OCI-LY1 (cell line): ENCODE measurements around the gene PRR5.

Experiments
- H2AFZ ChIP-seq: fragments of 200-600 bp; sonication (generic), shearing (Covaris generic); 2 replicates; pipeline ENCODE4 v1.6.0; 2014; ENCODE audit warnings: antibody characterized with exemption, mild to moderate bottlenecking, low read length
- H3F3A ChIP-seq: fragments of 200-600 bp; sonication (generic), shearing (Covaris generic); 2 replicates; pipeline ENCODE4 v1.6.0; 2014; ENCODE audit warnings: mild to moderate bottlenecking, antibody characterized with exemption, low read length, moderate library complexity; ENCODE audit not compliant: insufficient read depth
- H3K27ac ChIP-seq: fragments of 200-600 bp; sonication (generic); 2 replicates; pipeline ENCODE4 v1.5.1; 2014; ENCODE audit warnings: low read length, mixed run types, mild to moderate bottlenecking, low read depth; ENCODE audit not compliant: poor library complexity, severe bottlenecking
- H3K27me3 ChIP-seq: fragments of 200-600 bp; sonication (generic); 2 replicates; pipeline ENCODE4 v1.6.0; 2014; ENCODE audit warnings: antibody characterized with exemption, mild to moderate bottlenecking, low read length, moderate library complexity; ENCODE audit not compliant: insufficient read depth
- H3K36me3 ChIP-seq: fragments of 200-600 bp; sonication (generic); 2 replicates; pipeline ENCODE4 v1.6.1; 2014; ENCODE audit warnings: mild to moderate bottlenecking, antibody characterized with exemption, low read length, moderate library complexity, mixed read lengths; ENCODE audit not compliant: insufficient read depth
- H3K4me1 ChIP-seq: fragments of 200-600 bp; sonication (generic); 2 replicates; pipeline ENCODE4 v1.5.1; 2014; ENCODE audit warnings: mild to moderate bottlenecking, low read length, moderate library complexity; ENCODE audit not compliant: insufficient read depth, severe bottlenecking
- H3K4me2 ChIP-seq: fragments of 200-600 bp; sonication (generic), shearing (Covaris generic); 2 replicates; pipeline ENCODE4 v1.6.1; 2014; ENCODE audit warnings: low read length
- H3K4me3 ChIP-seq: fragments of 200-600 bp; sonication (generic); 2 replicates; pipeline ENCODE4 v1.5.1; 2014; ENCODE audit warnings: low read length, low read depth, mild to moderate bottlenecking, mixed read lengths; ENCODE audit not compliant: poor library complexity, severe bottlenecking
- H3K79me2 ChIP-seq: fragments of 200-600 bp; shearing (Covaris generic); 2 replicates; pipeline ENCODE4 v1.6.1; 2016; ENCODE audit warnings: mixed run types, low read length, mixed read lengths; ENCODE audit not compliant: insufficient read depth
- H3K9ac ChIP-seq: fragments of 200-600 bp; sonication (generic), shearing (Covaris generic); 2 replicates; pipeline ENCODE4 v1.6.1; 2014; ENCODE audit warnings: mild to moderate bottlenecking, low read length, mixed read lengths
- H3K9me2 ChIP-seq: fragments of 200-600 bp; sonication (generic), shearing (Covaris generic); 2 replicates; pipeline ENCODE4 v1.6.1; 2014; ENCODE audit warnings: low read depth, mild to moderate bottlenecking, low read length, mixed read lengths
- H3K9me3 ChIP-seq: fragments of 200-600 bp; shearing (Covaris generic); 2 replicates; pipeline ENCODE4 v1.6.1; 2014; ENCODE audit warnings: low read length, mixed read lengths
- H4K20me1 ChIP-seq: fragments of 200-600 bp; sonication (generic), shearing (Covaris generic); 2 replicates; pipeline ENCODE4 v1.6.0; 2016; ENCODE audit warnings: mild to moderate bottlenecking, low read length; ENCODE audit not compliant: insufficient read depth
- CTCF ChIP-seq: fragments of 200-600 bp; sonication (generic), shearing (Covaris generic); IDR thresholded peaks from 2 replicates; pipeline ENCODE4 v1.5.1; 2017; ENCODE audit warnings: mild to moderate bottlenecking, antibody characterized with exemption, low read length, moderate library complexity, mixed read lengths
- EZH2 ChIP-seq: fragments of 200-600 bp; sonication (generic), shearing (Covaris generic); IDR thresholded peaks from 2 replicates; pipeline ENCODE4 v1.8.0; 2017; ENCODE audit warnings: borderline replicate concordance, mixed run types, mild to moderate bottlenecking, antibody characterized with exemption, low read length, moderate library complexity, mixed read lengths

Gene PRR5

GRCh38 chr22:44729391-44730021 is 27.5 kb downstream of the PRR5 start:
- Histone ChIP-seq H3K9me3 (no peaks in the 10 kb centered on the region), H3K9ac (no peak overlapping the region), H4K20me1 (no peaks in the 10 kb centered on the region), H3F3A (no peaks in the 10 kb centered on the region), H3K9me2 (no peaks in the 10 kb centered on the region), H3K4me2 (no peak overlapping the region), H3K27ac (no peak overlapping the region), H3K4me3 (no peak overlapping the region), H3K36me3 (no peaks in the 10 kb centered on the region), H3K4me1 (no peaks in the 10 kb centered on the region), H2AFZ (no peak overlapping the region), H3K27me3 (no peaks in the 10 kb centered on the region; the same call in 1 of the 2 replicates), H3K79me2 (no peaks in the 10 kb centered on the region)
- TF ChIP-seq CTCF (no peak), EZH2 (no peak)

GRCh38 chr22:44730022-44730393 is 28.0 kb downstream of the PRR5 start:
- Histone ChIP-seq H4K20me1 (no peaks in the 10 kb centered on the region), H3K9ac (no peak overlapping the region), H3K4me3 (no peak overlapping the region), H2AFZ (no peak overlapping the region), H3K79me2 (no peaks in the 10 kb centered on the region), H3K9me3 (no peaks in the 10 kb centered on the region), H3K4me2 (no peak overlapping the region), H3K36me3 (no peaks in the 10 kb centered on the region), H3F3A (no peaks in the 10 kb centered on the region), H3K27me3 (no peaks in the 10 kb centered on the region), H3K4me1 (no peaks in the 10 kb centered on the region), H3K9me2 (no peaks in the 10 kb centered on the region), H3K27ac (no peak overlapping the region)
- TF ChIP-seq EZH2, result no peak
- TF ChIP-seq CTCF, result no peak

DNA sequence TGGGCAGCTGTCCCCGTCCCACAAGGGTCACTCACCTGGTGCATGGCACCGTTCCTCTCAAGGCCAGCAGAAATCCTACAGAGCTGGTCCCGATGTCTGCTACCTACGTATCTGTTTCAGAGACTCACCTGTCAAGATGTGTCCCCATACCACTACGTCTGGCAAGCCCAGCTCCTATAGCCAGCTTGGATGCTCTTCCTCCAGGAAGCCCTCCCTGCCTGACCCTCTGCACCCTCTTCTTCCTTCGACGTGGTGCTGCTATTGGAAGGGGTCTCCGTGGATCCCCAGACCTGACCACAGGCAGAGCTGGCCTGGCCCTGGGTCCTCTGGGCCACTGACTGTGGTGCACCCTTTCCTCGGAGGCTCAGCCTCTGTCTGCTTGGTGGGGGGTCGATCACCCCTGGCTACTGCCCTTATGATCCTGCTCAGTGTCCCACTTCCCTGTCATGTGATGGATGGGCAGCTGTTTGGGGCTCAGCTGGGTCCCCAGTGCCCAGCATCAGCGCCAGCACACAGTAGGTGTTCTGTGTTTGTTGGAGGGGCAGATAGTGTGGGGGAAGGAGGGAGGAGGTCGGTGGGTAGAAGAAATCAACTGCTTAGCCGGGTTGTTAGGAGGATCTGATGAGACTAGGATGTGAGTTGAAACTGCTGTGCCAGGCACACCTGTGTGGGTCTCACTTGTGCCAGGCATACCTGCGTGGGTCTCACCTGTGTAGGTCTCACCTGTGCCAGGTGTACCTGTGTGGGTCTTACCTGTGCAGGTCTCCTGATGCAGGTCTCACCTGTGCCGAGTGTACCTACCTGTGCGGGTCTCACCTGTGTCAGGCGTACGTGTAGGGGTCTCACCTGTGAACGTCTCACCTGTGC is 28.7 kb downstream of the PRR5 start:
- Histone ChIP-seq H3K27ac (no peak overlapping the region), H2AFZ (no peak overlapping the region), H3K27me3 (no peaks in the 10 kb centered on the region), H3K9me2 (no peaks in the 10 kb centered on the region), H4K20me1 (no peaks in the 10 kb centered on the region), H3K9me3 (no peaks in the 10 kb centered on the region), H3K4me2 (no peak overlapping the region), H3K4me1 (no peaks in the 10 kb centered on the region), H3F3A (no peaks in the 10 kb centered on the region), H3K36me3 (no peaks in the 10 kb centered on the region), H3K9ac (no peak overlapping the region), H3K79me2 (no peaks in the 10 kb centered on the region), H3K4me3 (no peak overlapping the region)
- no peak for TF ChIP-seq CTCF
- no peak for TF ChIP-seq EZH2
